ENCODE data around the gene ITGA1.

Gene ITGA1

GRCh38 chr5:52773342-52773741, 14.4 kb upstream of the ITGA1 start:
- no peak for DNase-seq

- no peak for DNase-seq
Measured at GRCh38 chr5:52774005-52774410, 13.7 kb upstream of the ITGA1 start.

DNA sequence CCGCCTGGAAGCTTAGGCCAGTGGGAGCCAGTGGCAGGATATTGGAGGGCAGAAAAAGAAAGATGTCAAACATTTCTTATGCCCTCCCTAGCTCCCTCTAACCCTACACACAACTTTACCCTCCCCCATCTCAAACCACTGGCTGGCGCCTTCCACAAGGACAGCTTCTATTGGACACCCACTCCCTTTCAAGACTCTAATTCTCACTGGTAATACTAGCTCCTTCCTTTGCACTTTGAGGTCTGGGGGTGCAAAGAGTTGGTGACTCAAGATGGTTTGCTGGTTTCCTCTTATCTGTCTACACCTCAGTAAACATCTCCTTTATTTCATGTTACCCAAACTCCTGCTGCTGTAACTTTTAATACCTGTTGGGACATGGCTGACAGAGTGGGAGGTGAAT, 11.6 kb upstream of the ITGA1 start:
- no peak for DNase-seq

GRCh38 chr5:52777186-52777585, 10.5 kb upstream of the ITGA1 start:
- no peak for DNase-seq

GRCh38 chr5:52778781-52779180, 8.9 kb upstream of the ITGA1 start:
- DNase-seq: no peak

- no peak for DNase-seq
Measured at GRCh38 chr5:52779213-52779612, 8.5 kb upstream of the ITGA1 start.

DNA sequence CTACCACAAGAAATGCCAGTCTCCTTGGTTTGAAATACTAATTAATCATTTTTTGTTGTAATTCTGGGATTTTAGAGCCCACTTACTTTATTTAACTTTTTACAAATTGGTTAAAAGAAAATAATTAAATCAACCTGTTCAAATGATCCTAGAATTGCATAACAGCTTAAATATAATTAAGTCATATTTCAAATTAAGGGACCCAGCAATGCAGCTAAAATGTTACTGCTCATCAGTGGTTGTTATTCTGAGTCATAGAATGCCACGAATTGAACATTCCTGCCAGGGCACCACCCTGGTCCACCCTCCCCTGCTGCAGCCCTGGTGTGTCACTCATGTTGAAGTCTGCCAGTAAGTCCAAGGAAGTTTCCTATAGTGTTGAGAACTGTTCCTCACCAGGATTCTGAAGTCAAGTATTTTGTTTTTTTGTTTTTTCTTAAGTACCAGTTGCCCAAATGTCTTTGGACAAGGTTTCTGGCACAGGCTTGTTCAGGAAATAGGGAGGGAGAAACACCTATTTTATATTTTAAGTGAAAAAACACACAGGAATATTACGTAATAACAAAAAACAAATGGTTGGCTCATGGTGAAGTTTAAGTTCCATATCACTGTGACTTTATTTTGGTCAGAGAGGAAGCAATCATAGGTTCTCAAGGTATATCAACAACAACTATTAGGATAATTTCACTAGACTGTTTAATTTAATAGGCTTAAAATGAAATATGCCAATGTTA, 4.3 kb upstream of the ITGA1 start:
- DNase-seq: no peak

DNA sequence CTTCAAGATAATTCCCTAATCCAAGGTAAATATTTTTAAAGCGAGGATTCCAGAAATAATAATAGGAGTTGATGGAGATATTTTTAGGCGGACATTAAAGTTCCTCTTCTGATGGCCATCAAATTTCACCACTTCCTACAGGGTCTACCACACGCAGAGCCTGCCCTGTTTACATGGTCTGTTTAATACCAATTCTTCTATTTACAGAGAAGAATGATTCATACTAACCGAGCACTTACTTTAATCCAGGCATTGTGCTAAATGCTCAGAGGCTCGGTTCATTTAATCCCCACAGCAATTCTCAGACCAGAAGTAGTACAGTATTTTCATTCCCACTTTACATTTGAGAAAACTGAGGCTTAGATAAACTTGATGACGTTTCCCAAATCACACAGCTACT, 3.0 kb upstream of the ITGA1 start:
- no peak for DNase-seq

GRCh38 chr5:52786391-52786790, 1.3 kb upstream of the ITGA1 start:
- DNase-seq: no peak

DNA sequence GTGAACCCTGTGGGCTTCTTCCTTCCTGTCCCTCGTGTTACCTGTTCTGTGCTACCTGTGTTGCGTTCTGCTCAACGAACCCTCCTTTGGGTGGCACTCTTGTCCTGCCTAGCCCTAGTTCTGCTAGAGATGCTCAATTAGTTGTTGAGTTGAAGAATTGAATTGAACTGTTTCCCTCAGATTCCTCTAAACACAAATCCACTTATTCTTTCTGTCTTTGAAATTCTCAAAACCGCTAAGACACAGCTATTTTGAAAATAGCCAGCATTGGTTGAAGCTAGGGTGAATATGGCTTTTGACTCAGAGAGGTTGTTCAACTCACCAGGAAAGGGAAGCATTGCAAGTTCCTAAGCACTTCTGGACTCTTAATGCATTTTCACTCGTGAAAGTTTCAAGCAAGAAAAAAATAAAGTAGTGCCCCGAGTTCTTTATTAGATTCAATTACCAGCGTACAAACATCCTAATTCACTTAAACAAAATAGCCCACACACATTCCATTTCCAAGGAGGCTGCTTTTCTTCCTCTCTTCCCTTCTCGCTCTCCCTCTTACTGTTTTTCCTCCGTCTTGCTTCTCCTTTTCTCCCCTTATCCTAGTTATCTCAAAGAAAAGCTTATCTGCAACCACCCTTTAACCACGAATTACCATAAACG, 642 bp upstream of the ITGA1 start:
- peak; percentile 21 to 41 for DNase-seq

- DNase-seq: no peak
Measured at GRCh38 chr5:52788505-52788821, 747 bp downstream of the ITGA1 start.

- no peak for DNase-seq
Measured at GRCh38 chr5:52789378-52789777, 1.7 kb downstream of the ITGA1 start.

DNA sequence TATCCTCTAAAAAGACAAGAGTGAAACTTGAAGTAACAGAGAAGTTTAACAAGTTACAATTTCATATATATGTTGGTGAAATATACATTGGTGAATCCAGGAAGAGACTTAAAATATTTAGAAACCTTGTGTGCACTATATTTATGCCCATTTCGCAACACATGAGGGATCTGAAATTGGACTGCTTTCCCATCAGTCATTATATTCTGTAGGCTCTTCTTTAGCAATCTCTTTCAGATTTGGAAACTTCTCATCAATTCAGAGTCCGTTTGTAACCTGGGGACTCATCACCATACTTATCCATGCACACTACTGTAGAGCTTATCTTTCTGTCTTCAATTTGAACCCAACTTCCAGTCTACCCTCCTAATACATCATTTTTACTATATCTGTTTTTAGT, 2.1 kb downstream of the ITGA1 start:
- DNase-seq: no peak

- DNase-seq: no peak
Measured at GRCh38 chr5:52791366-52791765, 3.6 kb downstream of the ITGA1 start.

DNA sequence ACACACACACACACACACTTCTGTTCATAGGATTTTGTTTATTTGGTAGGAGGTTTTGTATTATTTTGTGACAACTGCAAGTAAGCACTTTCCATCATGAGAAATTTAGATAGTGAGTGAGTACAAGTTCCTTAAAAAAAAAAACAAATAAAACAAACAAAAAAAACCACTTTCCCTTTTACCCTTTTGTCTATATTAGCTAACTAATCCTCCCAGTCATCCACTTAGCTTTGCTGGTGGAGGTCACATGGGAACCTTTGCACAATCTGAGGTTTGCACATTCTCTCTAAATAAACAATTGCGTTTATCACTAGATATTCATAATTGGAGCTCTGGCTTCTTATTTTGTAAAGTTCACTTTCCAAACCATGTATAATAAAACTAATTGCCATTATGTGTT, 6.8 kb downstream of the ITGA1 start:
- DNase-seq: no peak

DNA sequence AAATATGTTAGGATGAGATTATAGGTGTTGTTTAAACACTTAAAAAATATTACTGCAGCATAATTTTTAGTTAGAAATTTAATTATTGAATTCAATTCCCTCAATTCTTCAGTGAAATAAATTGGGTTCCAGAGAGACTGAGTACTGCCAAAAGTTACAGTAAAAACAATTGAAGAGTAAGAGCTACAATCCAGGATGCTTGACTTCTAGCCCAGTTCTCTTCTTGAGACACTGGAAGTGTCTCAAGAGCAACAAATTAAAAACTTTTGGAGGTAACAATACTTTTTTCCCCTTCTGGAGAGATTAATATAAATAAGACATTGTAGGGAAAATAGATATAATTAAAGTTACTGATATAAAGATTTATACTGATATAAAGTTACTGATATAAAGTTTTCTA, 8.3 kb downstream of the ITGA1 start:
- DNase-seq: no peak

DNA sequence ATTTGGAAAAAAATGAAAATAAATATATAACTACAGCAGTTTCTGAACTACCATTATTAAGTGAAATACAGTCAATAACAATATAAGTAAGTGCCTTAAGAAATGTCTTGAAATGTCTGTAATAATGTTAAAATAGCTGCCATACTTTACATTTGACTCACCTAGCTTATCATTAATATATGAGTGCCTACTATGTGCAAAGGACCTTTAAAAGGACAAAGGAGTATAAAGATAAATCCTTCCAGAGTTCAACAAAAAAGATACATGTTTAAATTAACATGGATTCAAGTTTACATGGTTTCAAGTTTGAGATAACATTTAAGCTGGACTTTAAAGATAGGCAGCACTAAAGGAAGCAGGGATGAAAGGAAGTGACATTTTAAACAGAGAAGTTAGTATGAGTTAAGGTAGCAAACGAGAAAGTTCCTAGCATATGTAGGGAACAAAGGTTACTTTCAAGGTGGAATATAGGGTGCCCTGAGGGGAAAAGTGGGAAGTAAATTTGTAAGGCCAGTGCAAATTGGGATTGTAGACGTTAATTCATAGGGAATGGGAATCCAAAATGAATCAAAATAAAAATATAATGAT, 8.9 kb downstream of the ITGA1 start:
- no peak for DNase-seq

DNA sequence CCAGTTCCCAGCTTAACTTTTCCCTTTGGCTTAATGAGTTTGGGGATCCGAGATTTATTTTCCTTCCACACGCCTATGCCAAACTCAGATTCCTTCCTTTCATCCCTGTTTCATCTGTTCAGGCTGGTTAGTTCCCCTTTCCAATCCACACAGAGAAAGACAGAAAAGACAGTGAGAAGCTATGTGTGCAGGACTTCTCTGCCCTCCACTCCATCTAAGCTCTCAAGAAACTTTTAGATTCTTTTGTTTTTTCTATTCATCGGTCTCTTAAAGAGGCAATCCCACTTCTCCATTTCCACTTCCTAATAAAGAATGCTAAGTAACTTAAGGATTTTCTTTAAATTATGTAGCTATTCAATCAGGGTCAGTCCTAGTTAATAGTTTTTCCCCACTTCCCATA, 11.2 kb downstream of the ITGA1 start:
- no peak for DNase-seq

DNA sequence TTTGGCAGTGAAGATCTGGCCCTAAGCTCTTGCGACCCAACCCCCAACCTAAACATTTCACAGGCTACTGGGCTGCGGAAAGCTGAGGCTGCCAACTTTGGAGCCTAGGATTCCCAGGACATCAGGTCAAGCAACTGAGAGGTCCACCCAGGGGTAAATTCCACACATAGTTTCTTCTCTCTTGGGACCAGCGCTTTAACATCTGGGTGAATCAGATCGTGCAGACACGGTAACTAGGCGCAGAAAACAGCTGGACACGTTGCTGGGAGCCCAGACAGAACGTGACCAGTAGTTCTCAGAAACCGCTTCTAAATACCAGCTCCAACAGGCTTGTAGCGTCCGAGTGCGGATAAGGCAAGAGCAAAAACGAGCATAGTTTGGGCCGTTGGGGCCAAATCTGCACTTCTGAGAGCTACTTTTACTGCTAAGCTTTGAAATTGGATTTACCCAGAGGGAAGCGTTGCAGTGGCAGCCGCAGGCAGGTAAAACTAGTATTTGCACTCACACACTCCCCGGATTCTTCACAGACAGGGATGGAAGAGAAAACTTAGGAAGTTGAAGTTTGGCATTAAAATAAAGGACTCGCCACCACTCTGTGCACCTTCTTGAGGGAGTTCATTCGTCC, 11.8 kb downstream of the ITGA1 start:
- peak in 1 of 2 experiments; percentile 13 for DNase-seq

DNA sequence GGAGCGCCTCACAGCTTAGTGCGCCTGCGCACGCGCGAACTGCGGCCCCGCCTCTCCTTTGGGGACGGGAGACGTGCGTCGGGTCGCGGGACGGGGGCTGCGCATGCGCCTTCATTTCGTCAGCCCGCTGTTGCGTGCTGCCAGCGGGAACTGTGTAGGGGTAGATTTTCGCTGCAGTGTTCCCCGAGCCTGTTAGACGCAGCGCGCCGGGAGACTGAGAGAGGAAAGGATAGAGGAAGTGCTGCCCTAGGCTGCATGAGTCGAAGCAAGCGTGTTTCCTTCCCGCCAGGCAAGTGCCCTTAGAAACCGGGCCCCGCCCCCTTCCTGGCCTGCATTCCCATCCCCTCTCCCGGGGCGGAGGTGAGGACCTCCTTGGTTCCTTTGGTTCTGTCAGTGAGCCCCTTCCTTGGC, 12.3 kb downstream of the ITGA1 start:
- DNase-seq: peak; percentile 89 to 90

GRCh38 chr5:52800394-52801213, 12.9 kb downstream of the ITGA1 start:
- DNase-seq: peak in 1 of 2 experiments; percentile 53

- peak in 1 of 2 experiments; percentile 41 for DNase-seq
Measured at GRCh38 chr5:52801329-52801728, 13.6 kb downstream of the ITGA1 start.
